ENCODE results near the gene GLIS2.

GRCh38 chr16:4291699-4292098, 24.2 kb upstream of the GLIS2 start:
- TF ChIP-seq CTCF (IDR thresholded peaks at IDR 0.05) (no peak), POLR2A (IDR thresholded peaks at IDR 0.05) (no peak)

Data from gastroesophageal sphincter (tissue), 3 donors.